ENCODE measurements around the gene FKBP1B. TPM values are rescaled to one million over a fixed set of nuclear protein-coding genes. Genes with fewer than 3 reads are reported as not detected.
A peak's percentile ranks its signal among the peaks of the same experiment; 100 is the strongest.
"Not testable (repeated sequence)": the region's sequence is repeated elsewhere in the genome, so short reads cannot be mapped to it uniquely, and the experiment has no call there.

The FKBP1B gene
- total RNA-seq, 2 donors from 2014 or later, result 0.64 to 1.4 TPM

DNA sequence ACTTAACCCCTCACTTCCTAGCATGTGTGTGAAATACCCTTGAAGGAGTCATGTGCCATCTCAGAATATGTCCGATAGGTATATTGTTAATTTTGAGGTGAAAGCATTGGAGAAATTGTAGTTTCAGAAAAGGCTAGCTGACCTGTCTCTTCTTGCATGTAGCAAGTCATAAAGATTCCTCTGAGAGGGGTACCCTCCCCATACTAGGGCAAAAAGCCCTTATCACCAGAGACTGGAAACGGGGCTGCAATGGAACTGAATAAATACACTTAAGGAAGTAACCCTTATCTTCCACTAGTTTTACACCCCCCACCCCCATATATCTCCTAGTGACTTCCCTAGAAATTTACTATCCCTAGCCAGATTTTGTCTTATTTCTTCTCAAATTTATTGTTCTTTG lies 28.3 kb downstream of the FKBP1B start:
- Mint-ChIP-seq H3K36me3 (peaks cover 12 to 18% of the 10 kb centered on the region in 2 donors), H3K27ac (peak overlapping the region; percentile 85 to 90), H3K9me3 (no peaks in the 10 kb centered on the region)
- ATAC-seq, result no peak
- no peak for DNase-seq (ENCODE audit: low spot score in 2 of 2)

DNA sequence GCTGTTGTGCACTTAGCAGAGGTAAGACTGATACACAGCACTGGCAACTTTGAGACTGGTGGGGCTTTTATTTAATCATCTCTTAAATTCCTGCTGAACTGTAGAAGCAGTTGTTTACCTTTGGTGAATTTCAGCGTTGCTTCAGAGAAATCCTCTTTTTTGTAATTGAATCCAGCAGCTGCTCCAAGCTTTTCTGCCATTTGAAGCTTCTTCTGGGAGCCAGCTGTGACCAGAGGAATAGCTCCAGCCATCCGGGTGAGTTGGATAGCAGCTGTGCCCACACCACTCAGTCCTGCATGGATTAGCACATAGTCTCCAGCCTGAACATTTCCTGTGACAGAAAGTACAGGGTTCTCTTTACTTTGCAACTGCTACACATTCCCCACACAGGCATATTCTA lies 31.2 kb downstream of the FKBP1B start:
- DNase-seq (ENCODE audit: low spot score in 2 of 2) (no peak), ATAC-seq (no peak)
- peaks cover 4 to 6% of the 10 kb centered on the region in 2 donors for H3K36me3 Mint-ChIP-seq
- no peaks in the 10 kb centered on the region for H3K9me3 Mint-ChIP-seq
- H3K27ac Mint-ChIP-seq, result no peak overlapping the region

DNA sequence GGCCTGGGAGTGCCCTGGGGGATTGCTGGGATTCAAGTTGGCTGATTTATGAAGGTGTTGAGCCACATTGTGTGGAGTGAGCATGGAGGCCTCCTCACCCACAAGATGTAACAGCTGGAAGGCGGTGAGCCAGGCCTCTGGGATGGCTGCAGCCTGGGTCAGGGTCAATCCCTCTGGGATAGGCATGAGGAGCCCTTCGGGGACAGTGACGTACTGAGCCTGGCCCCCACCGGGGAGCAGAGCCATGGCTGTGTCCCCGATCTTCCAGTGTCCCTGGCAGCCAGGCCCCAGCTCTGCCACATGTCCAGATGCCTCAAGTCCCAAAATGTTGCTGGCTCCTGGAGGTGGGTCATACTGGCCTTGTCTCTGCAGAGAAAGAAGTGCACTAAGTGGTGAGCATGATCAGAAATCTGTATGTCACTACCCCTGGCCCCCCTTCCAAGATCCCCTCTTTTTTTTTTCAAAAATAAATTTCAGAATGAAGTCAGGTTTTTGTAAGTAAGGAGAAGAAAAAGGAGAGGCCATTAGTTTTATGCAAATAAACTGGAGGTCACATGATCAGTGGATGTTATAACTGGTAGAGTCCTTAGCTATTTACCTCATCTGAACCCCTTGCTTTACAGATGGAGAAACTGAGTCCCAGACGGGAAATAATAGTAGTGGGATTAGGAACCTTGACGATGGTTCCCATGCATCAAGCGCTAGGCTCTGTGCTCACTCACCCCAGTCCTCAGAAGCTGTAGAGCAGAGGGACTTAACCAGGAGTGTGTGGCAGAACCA lies 33.4 kb downstream of the FKBP1B start:
- no peak for DNase-seq (ENCODE audit: low spot score in 2 of 2)
- H3K36me3 Mint-ChIP-seq, result no peaks in the 10 kb centered on the region
- peak overlapping the region; percentile 2 to 85 for H3K27ac Mint-ChIP-seq
- H3K9me3 Mint-ChIP-seq, result no peaks in the 10 kb centered on the region
- no peak for ATAC-seq

DNA sequence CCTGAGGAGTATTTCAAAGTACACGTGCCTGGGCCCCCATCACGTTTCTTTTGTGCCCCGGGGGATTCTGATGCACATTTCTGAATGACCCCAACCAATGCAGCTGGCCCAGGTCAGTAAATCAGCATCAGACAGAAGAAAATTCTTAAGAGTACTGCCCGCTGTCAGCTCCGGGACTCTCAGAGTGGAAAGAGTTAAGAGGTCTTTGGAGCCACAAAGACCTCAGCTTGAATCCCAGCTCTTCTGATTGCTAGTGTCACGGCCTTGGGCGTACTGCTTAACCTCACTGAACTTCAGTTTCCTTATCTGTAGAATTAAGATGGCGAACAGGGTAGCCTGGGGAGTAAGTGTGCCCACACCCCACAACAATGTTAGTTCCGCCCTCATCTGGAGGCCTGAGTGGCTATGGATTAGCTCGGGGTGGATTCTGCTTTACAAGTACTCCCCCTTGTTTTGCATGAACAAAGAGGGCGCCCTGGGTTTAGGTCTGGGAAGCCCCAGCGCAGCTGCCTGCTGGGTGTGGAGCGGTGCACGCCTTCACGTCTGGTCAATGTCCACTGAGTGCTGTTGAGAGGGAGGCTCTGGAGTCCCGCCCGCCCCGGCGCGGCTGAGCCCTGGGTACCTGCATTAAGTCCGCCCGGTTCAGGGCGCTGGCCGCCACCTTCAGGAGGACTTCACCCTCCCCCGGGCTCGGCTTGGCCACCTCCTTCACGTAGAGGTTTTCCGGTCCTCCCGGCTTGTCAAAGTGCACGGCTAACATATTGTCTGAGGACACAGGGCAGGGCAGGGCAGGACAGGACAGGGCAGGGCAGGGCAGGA lies 34.2 kb downstream of the FKBP1B start:
- H3K27ac Mint-ChIP-seq, result peak overlapping the region; percentile 81 to 85
- no peak for DNase-seq (ENCODE audit: low spot score in 2 of 2)

DNA sequence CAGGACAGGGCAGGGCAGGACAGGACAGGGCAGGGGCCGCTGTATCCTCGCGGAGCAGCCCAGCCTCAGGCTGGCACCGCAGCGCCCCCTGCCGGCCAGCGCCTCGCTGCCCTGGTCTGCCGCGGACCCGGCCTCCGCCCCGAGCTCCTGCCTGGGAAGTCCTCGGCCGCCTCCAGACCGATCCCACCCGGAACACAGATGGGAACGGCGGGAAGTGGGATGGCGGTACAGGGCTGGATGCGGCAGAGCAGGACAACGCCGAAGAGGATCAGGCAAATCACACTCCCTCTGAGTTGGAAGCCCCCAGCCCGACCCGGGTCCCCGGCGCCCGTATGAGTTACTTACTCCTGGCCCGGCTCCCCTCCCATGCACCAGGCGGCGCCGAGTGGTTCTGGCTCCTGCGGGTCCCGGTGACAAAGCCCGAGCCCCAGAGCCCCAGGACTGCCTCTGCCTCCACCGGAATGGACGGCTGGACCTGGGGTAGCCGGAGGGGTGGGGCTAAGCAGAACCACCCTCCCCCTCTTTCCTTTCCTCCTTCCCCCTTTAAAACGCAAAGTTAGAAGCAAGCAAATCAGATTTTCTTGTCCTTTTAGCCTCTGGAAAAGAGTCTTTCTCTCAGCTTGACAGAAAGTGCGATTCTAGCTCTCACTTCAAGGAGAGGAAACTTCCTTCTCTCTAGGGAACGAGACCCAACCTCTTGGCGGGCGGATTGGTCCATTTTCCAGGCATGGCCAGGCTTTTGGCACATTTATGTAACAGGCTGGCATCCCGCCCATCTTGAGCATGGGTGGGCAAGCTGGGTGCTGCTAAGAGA lies 35.1 kb downstream of the FKBP1B start, which contains the start of gene TP53I3:
TP53I3 (minus strand) TSS at position 449 of the 814 bp plus-strand sequence. CDS start 508 bp downstream, outside the sequence.
- peak within 1 kb of the TSS; percentile 81 to 85 for H3K27ac Mint-ChIP-seq
- peak; percentile 95 to 97 for ATAC-seq
- no peaks in the 10 kb centered on the region for H3K36me3 Mint-ChIP-seq
- peak; percentile 90 to 96 for DNase-seq (ENCODE audit: low spot score in 2 of 2)
- H3K9me3 Mint-ChIP-seq, result no peaks in the 10 kb centered on the region

More for the DNA sequence above, 34.2 kb downstream of the FKBP1B start:
- no peaks in the 10 kb centered on the region for H3K36me3 Mint-ChIP-seq
- peak; percentile 73 for ATAC-seq
- H3K9me3 Mint-ChIP-seq, result no peaks in the 10 kb centered on the region

DNA sequence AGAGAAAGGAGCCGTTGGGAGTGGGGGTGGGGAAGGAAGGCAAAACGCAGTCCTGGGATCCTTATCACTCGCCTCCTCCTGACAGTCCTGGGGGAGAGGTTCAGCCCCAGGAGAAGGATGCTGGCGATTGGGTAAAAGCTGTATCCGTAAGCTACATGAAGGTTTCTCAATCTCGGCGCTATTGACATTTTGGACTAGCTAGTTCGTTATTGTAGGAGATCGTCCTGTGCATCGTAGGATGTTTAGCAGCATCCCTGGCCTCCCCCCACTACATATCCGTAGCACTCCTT lies 35.6 kb downstream of the FKBP1B start:
- H3K36me3 Mint-ChIP-seq, result no peaks in the 10 kb centered on the region
- H3K27ac Mint-ChIP-seq, result no peak overlapping the region
- H3K9me3 Mint-ChIP-seq, result no peaks in the 10 kb centered on the region
- ATAC-seq, result no peak
- DNase-seq (ENCODE audit: low spot score in 2 of 2), result no peak

DNA sequence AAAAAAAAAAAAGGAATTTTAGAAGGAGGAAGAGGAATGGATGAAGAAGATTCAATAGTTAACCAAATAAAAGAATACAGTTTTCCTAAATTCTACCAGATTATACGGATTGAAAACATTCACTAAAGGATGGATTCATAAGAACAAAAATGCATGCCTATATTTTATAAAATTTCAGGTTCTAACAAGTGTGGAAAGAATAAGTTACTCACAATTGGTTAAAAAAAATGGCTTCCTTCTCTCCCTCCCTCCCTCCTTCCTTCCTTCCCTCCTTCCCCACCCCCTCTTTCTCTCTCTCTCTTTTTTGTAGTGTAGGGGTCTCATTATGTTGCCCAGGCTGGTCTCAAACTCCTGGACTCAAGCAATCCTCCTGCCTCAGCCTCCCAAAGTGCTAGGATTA lies 36.7 kb downstream of the FKBP1B start:
- ATAC-seq (no peak), DNase-seq (ENCODE audit: low spot score in 2 of 2) (no peak)
- Mint-ChIP-seq H3K27ac (no peak overlapping the region), H3K36me3 (no peaks in the 10 kb centered on the region), H3K9me3 (no peaks in the 10 kb centered on the region)

DNA sequence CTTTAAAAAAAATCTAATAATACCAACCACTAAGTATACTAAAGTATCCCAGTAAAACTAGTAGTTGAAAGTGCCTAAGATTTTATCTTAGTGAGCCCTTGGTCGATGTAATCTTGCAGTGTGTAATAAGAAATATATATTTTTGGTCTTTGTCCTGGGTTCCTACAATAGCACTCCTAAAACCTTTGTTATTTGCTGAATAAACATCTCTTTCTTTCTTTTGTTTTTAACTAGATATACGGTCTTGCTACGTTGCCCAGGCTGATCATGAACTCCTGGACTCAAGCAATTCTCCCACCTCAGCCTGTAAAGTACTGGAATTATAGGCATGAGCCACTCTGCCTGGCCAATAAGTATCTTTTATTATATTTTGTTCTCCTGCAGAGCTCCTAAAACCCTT lies 37.5 kb downstream of the FKBP1B start:
- DNase-seq (ENCODE audit: low spot score in 2 of 2), result no peak
- Mint-ChIP-seq H3K36me3 (no peaks in the 10 kb centered on the region), H3K9me3 (no peaks in the 10 kb centered on the region), H3K27ac (no peak overlapping the region)
- no peak for ATAC-seq

DNA sequence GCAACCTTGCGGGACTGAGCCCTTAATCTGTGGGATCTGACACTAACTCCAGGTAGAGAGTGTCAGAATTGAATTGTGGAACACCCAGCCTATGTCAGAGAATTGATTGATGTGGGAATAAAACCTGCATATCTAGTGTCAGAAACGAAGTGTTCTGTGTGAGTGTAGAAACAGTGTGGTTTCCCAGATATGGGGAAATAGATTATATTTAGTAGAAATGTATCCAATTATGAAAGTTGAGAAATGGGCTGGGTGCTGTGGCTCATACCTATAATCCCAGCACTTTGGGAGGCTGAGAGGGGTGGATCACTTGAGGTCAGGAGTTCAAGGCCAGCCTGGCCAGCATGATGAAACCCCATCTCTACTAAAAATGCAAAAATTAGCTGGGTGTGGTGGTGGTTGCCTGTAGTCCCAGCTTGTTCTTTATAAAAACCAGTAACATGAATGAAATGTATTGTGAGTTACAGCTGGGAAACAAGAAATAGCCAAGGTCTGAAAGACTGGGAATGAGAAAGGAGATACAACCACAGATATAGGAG lies 39.3 kb downstream of the FKBP1B start:
- Mint-ChIP-seq H3K36me3 (no peaks in the 10 kb centered on the region), H3K27ac (no peak overlapping the region), H3K9me3 (no peaks in the 10 kb centered on the region)
- DNase-seq (ENCODE audit: low spot score in 2 of 2) (no peak), ATAC-seq (no peak)

DNA sequence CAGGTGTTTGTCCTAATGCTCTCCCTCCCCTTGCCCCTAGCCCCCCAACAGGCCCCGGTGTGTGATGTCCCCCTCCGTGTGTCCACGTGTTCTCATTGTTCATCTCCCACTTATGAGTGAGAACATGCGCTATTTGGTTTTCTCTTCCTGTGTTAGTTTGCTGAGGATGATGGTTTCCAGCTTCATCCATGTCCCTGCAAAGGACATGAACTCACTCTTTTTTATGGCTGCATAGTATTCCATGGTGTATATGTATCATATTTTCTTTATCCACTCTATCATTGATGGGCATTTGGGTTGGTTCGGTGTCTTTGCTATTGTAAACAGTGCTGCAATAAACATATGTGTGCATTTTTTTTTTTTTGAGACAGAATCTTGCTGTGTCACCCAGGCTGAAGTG lies 43.7 kb downstream of the FKBP1B start:
- not testable (repeated sequence) for ATAC-seq; H3K27ac Mint-ChIP-seq; DNase-seq (ENCODE audit: low spot score in 2 of 2)
- peaks cover 8 to 16% of the 10 kb centered on the region in 2 donors for H3K36me3 Mint-ChIP-seq
- H3K9me3 Mint-ChIP-seq, result peaks cover 0 to 10% of the 10 kb centered on the region in 2 donors

DNA sequence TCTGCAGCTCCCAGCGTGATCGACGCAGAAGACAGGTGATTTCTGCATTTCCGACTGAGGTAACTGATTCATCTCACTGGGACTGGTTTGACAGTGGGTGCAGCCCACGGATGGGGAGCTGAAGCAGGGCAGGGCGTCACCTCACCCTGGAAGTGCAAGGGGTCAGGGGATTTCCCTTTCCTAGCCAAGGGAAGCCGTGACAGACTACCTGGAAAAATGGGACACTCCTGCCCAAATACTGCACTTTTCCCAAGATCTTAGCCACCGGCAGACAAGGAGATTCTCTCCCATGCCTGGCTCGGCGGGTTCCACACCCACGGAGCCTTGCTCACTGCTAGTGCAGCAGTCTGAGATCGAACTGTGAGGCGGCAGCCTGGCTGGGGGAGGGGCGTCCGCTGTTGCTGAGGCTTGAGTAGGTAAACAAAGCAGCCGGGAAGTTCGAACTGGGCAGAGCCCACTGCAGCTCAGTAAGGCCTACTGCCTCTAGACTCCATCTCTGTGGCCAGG lies 45.7 kb downstream of the FKBP1B start:
- peaks cover 10 to 23% of the 10 kb centered on the region in 2 donors for H3K36me3 Mint-ChIP-seq
- H3K27ac Mint-ChIP-seq; DNase-seq (ENCODE audit: low spot score in 2 of 2); ATAC-seq: not testable (repeated sequence)
- peaks cover 0 to 10% of the 10 kb centered on the region in 2 donors for H3K9me3 Mint-ChIP-seq

DNA sequence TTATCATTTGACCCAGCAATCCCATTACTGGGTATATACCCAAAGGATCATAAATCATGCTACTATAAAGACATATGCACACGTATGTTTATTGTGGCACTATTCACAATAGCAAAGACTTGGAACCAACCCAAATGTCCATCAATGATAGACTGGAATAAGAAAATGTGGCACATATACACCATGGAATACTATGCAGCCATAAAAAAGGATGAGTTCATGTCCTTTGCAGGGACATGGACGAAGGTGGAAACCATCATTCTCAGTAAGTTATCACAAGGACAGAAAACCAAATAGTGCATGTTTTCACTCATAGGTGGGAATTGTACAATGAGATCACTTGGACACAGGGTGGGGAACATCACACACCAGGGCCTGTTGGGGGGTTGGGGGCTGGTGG lies 51.2 kb downstream of the FKBP1B start:
- ATAC-seq; DNase-seq (ENCODE audit: low spot score in 2 of 2); H3K27ac Mint-ChIP-seq: not testable (repeated sequence)
- Mint-ChIP-seq H3K9me3 (peaks cover 9 to 20% of the 10 kb centered on the region in 2 donors), H3K36me3 (peaks cover 13 to 35% of the 10 kb centered on the region in 2 donors)

DNA sequence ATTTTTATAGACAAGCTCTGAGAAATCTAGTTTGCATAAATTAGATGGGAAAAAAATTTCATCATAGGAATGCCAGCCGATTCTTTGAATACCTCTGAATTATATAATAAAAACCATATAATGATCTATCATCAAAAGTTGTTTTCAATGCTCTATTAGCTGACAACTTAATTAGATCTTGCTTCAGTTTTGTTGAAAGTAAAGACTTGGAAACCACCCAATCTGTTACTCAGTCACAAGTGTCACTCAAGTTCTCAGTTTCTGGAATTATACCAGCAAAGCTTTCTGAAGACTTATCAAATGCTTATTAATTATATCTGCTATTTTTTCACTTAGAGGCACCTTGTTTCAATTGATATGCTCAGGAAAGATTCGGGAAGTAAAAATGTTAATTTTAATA lies 52.5 kb downstream of the FKBP1B start:
- Mint-ChIP-seq H3K36me3 (peaks cover 5 to 37% of the 10 kb centered on the region in 2 donors), H3K9me3 (peaks cover 14 to 22% of the 10 kb centered on the region in 2 donors)
- no peak for ATAC-seq

DNA sequence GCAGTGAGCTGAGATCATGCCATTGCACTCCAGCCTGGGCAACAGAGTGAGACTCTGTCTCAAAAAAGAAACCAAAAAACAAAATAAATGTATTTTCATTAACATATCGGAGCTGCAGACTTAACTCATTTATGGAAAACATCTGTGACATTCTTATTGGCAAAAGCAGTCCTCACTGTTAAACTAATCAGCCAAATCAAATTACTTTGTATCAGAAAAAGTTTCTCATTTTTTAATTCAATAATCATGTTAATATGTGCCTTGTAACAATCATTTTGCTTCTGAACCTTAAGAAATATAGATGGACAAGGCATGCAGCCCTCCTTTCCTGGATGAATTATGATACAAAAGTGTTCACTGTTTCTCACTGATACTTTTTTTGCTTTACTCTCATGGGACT lies 53.1 kb downstream of the FKBP1B start:
- ATAC-seq, result no peak

More for the DNA sequence above, 52.5 kb downstream of the FKBP1B start:
- no peak overlapping the region for H3K27ac Mint-ChIP-seq
- no peak for DNase-seq (ENCODE audit: low spot score in 2 of 2)

DNA sequence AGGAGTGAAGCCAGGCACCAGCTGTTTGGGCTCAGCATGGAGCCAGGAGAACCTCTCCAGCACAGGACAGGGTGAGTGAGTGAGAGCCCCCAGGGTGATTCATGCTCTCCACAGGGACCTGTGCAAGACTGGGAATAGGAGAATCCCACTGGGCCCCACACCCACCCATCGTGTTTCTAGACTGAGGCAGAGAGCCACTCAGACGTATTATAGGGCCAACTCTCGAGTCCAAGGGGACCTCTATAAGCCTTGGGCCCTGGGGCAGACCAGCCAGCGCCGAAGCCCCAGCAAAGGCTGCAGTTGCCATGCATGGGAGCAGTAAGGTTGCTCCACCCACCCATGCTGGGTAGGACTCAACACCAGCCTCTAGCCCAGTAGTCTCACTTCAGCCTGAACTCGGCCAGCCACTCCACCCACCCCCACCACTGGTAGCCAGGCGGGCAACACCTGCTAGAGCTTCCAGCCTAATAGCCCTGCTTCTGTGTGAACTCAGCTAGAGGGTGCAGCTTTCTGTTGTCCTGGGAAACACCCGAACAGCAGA lies 54.6 kb downstream of the FKBP1B start:
- ATAC-seq, result no peak
- no peak for DNase-seq (ENCODE audit: low spot score in 2 of 2)
- H3K9me3 Mint-ChIP-seq, result peaks cover 28% of the 10 kb centered on the region in 2 donors
- H3K36me3 Mint-ChIP-seq, result peaks cover 12 to 41% of the 10 kb centered on the region in 2 donors
- no peak overlapping the region for H3K27ac Mint-ChIP-seq

More for the DNA sequence above, 53.1 kb downstream of the FKBP1B start:
- Mint-ChIP-seq H3K36me3 (peaks cover 11 to 42% of the 10 kb centered on the region in 2 donors), H3K27ac (no peak overlapping the region), H3K9me3 (peaks cover 19 to 28% of the 10 kb centered on the region in 2 donors)
- no peak for DNase-seq (ENCODE audit: low spot score in 2 of 2)

DNA sequence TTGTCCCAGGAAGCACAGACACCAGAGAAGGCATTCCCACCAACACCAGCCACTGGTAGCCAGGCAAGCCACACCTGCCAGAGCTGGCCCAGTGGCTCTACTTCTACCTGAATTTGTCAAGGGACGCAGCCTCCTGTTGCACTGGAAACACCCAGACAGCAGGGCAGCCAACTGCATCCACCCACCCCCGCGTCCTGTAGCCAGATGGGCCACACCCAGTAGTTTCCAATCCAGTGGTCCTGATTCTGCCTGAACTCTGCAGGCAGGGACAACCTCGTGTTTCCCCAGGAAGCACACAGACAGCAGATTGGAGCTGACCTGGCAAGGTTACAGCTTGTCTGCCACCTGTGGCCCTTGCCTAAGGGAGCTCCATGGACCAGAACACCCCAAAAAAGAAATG lies 55.4 kb downstream of the FKBP1B start:
- ATAC-seq, result no peak

More for the DNA sequence above, 55.4 kb downstream of the FKBP1B start:
- no peak for DNase-seq (ENCODE audit: low spot score in 2 of 2)
- Mint-ChIP-seq H3K36me3 (peaks cover 12 to 35% of the 10 kb centered on the region in 2 donors), H3K9me3 (peaks cover 28 to 29% of the 10 kb centered on the region in 2 donors), H3K27ac (no peak overlapping the region)

Measured in activated naive CD4-positive, alpha-beta T cell treated with anti-CD3 and anti-CD28 coated beads, Interleukin-2, amount 50 U/mL, for 72 hours (primary cell).